ENCODE data around the gene GREB1.

The GREB1 gene

DNA sequence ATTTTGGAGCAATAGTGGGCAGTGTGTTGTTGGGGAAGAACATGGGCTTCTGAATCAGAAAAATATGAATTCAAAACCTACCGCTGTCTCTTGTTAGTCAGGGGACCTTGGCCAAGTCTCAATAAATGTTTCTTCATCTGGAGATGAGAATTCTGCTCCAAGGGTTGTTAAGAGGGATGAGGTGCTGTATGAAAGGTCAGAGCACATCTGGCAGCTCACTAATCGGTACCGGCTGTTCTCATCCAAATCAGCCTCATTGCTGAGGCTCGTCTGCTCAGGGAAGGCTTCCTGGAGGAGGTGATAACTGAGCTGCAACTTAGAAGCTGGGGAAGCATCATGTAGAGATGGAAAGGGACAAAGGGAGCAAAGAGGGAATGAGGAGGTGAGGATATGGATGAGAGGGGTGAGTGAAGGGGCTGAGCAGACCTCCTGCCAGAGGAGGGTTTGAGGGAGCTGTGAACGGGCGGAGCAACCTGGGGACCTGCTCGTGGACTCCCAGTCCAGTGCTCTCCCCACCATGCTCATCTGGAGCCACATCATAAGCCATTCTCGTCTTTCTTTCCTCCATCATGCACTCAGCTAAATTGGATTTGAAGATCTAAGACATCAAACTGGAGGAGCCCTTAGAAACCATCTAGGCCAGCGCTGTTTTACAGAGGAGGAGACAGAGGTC, 47.4 kb downstream of the GREB1 start:
- DNase-seq = no peak

DNA sequence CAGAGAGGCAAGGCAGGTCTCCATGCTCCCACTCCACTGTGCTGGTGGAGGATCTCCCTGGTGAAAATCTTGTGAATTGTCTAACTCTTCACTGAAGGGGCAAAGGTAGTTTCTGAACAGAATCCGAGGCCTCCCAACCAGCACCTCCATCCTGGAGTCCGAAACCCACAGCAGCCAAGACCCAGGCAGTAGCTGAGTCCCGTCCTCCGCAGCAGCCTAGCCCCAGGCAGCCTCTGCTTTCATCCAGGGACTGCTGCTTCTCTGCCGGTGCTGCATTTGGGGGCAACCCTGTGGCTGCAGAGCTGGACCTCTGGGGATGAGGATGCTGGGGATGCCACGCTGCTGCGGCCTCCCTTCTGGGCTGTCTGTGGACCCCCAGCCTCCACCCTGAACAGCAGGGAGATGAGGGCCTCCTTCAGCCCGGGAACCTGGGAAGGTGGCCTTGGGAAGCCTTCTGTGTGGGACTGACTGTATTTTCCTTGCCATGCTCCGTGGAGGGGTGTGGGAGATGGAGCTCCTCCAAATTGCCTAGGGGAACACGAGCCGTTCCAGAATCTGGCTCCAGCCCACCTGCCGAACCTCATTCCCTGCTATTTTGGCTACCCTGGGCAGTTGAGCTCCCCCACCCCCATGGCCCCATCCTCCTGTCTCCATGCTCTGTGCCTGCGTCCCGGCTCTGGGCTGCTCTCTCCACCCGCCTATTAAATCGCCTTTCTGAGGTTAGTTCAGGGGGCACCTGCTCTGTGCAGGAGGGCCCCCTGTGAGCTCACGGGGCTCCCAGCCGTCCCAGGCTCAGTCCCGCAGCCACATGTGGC, 48.2 kb downstream of the GREB1 start:
- no peak for DNase-seq

GRCh38 chr2:11582612-11582861, 48.7 kb downstream of the GREB1 start:
- DNase-seq = no peak

DNA sequence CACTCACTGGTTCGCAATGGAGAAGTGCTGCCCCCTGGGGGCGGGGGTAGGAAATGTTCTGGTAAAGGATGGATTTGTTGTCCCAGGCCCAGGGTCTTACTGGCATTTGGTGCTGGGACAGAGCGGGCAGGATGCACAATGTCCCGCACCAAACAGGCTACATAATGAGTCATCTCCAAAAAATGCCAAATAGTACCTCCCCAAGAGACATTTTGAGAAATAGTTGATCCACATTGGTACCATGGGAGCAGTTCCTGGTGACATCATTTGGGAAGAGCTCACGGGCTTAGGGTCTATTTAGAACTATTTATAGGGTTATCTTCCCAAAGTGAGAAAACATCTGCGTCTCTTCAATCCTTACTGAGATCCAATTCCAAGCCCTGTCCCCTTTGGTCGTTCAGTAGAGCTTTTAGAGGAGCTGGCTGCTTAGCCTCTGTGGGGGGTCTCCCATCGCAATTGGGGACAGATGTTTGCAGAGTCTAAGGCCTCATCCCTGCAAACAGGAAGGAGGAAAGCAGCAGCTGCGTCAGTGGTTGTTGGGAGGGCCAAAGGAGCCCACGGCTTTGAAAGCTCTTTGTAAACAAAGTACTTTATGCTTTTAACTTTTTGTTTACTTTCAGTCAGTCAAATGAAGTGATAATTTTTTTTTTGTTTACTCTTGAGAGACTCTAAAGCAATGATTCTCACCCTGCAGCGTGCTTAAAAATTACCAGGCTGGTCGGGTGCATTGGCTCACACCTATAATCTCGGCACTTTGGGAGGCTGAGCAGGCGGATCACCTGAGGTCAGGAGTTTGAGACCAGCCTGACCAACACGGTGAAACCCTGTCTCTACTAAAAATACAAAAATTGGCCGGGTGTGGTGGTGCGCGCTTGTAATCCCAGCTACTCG, 49.3 kb downstream of the GREB1 start:
- DNase-seq = no peak

- no peak for DNase-seq
Measured at GRCh38 chr2:11583840-11584524, 50.1 kb downstream of the GREB1 start.

DNA sequence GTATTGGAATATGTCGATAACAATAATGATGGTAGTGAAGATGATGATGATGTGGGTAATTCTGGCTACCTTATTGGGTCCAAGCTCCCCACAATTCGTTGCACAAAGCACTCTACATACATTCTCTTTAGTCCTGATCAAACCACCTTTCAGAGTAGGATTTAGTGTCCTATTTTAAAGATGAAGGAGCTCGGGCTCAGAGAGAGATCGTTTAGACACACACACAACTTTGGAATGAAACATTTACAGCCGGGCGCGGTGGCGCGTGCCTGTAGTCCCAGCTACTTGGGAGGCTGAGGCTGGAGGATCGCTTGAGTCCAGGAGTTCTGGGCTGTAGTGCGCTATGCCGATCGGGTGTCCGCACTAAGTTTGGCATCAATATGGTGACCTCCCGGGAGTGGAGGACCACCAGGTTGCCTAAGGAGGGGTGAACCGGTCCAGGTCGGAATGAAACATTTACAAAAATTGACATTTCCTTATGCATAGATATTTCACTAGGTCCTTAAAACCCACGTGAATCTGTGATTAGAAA, 50.7 kb downstream of the GREB1 start:
- no peak for DNase-seq

GRCh38 chr2:11585071-11585470, 51.2 kb downstream of the GREB1 start:
- DNase-seq = no peak

DNA sequence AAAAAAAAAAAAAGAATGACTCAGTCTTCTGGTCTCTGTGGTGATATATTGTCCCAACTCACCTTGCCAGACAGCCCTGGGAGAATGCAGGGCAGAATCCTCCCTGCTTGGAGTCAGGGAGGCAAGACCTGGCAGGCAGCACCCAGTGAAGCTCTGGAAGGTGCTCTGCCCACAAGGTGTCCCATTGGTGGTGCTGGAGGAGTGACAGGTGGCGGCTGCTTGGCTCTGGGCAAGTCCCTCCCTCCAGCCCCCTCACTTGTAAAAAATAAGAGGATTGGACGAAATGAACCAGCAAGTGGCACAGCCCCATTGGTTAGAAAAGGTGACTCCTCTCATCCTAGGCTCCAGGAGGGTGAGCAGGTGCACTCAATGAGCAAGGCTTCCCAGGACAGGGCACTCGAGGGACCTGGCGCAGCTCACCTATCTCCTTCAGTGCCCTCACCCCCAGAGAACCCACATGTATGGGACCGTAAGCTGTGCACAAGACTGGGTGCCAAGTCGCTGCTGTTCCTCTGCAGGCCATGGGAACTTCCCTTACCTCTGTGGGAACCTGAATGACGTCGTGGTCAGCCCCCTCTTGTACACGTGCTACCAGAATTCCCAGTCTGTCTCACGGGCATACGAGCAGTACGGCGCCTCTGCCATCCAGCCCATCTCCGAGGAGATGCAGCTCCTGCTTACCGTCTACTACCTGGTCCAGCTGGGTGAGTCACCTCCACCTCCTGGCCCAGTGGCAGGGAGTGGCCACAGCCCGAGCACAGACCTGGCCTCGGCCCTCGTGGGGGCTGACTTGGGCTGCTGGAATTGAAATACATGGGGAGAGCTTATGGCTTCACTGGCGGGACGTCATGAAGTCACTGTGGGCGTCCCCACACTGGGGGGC, 54.6 kb downstream of the GREB1 start:
- no peak for DNase-seq

- DNase-seq = no peak
Measured at GRCh38 chr2:11589316-11589940, 55.6 kb downstream of the GREB1 start.

DNA sequence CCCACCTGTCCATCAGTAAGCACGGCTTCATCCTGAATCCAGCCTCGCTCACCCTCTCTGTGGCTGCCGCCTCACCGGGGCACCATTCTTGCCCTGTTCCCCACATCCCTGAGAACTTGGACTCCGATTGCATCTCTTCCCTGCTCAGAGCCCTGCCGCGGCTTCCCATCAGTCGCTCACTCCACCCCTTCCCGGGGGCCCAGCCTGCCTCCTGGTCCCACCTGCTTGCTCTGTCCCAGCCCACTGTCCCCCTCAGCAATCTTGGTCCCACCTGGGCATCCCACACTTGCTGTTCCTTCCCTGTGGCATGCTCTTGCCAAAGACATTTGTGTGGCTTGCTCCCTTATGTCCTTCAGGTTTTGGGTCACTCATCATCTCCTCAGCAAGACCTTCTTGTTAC, 56.3 kb downstream of the GREB1 start:
- DNase-seq = no peak

DNA sequence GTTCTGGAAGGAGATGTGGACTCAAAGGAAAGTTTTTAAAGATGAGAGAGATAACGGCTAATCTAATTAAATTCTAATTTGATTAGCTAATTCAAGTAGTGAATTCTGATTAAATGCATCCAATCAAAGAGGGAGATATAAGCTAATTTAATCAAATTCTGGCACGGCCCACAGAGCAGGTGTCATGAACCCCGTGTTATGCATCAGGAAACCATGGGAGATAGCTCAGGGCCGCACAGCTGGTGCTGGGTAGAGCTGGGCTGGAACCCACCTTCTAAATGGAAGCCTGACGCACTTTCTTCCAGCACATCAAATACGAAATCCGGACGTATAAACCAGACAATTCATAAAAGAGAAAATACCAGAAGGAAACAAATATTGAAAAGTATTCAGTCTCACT, 57.2 kb downstream of the GREB1 start:
- DNase-seq = no peak

- DNase-seq = no peak
Measured at GRCh38 chr2:11592671-11593574, 59.1 kb downstream of the GREB1 start.

GRCh38 chr2:11596801-11597200, 63.0 kb downstream of the GREB1 start:
- no peak for DNase-seq

- DNase-seq = no peak
Measured at GRCh38 chr2:11597538-11598225, 63.8 kb downstream of the GREB1 start.

GRCh38 chr2:11598228-11598731, 64.4 kb downstream of the GREB1 start:
- DNase-seq = no peak

GRCh38 chr2:11602563-11603204, 68.8 kb downstream of the GREB1 start:
- DNase-seq = no peak

- no peak for DNase-seq
Measured at GRCh38 chr2:11610624-11611242, 76.9 kb downstream of the GREB1 start.

- DNase-seq = no peak
Measured at GRCh38 chr2:11611251-11611650, 77.4 kb downstream of the GREB1 start.
